ENCODE data around the gene ARHGAP26.

DNA sequence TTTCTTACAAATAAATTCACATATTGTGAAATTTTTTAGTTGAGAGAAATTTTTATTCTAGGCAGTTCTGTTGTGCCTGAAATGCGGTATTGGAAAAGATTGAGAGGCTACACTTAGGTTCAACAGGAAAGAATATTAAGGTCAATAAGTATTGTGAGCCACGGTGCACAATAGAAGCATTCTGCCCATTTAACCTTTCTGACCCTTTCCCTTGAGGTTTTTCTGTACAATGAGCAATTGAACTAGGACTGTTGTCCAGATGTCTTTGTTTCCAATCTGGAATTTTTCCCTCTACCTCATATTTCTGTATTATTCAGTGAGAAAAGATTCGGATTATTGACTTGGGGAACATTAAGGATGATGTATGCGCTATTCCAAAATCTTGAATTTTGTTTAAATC lies 428.2 kb downstream of the ARHGAP26 start:
- TF ChIP-seq, protein P1, sequence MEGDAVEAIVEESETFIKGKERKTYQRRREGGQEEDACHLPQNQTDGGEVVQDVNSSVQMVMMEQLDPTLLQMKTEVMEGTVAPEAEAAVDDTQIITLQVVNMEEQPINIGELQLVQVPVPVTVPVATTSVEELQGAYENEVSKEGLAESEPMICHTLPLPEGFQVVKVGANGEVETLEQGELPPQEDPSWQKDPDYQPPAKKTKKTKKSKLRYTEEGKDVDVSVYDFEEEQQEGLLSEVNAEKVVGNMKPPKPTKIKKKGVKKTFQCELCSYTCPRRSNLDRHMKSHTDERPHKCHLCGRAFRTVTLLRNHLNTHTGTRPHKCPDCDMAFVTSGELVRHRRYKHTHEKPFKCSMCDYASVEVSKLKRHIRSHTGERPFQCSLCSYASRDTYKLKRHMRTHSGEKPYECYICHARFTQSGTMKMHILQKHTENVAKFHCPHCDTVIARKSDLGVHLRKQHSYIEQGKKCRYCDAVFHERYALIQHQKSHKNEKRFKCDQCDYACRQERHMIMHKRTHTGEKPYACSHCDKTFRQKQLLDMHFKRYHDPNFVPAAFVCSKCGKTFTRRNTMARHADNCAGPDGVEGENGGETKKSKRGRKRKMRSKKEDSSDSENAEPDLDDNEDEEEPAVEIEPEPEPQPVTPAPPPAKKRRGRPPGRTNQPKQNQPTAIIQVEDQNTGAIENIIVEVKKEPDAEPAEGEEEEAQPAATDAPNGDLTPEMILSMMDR (IDR thresholded peaks at IDR 0.05 in 8 of 11, conservative IDR thresholded peaks at IDR 0.05 in 3 of 11), result no peak
- no peak for TF ChIP-seq POLR2A (IDR thresholded peaks at IDR 0.05)
